HCT116 (cell line): ENCODE results near the gene ATP6AP1. TPM values are rescaled to one million over a fixed set of nuclear protein-coding genes. Genes with fewer than 3 reads are reported as not detected.

Experiments
- ATAC-seq: fragments of 200-7000 bp; cut with Tn5 transposase; 2 replicates; pipeline ENCODE4 v1.9.1; 2020; ENCODE audit warnings: mild to moderate bottlenecking, moderate library complexity
- BruUV-seq: library from RNA; stranded (reverse); fragments of 400-500 nt; replicated peaks from 2 replicates; lab custom pipeline; 2021; lab: Mats Ljungman, UMichigan
- CTCF ChIA-PET: fragments of 300-600 bp; sonication (Branson Sonifier 250); formaldehyde crosslinking; loops from one replicate; lab custom pipeline; 2021; ENCODE audit warnings: antibody characterized with exemption; lab: Charles Lee
- POLR2A ChIA-PET: fragments of 300-600, 350-600 bp; sonication (Branson Sonifier 250); formaldehyde crosslinking; loops from one replicate; lab custom pipeline; 2021; ENCODE audit warnings: antibody characterized with exemption; lab: Charles Lee
- RAD21 ChIA-PET, 2 experiments: fragments of 300-600 bp; sonication (Branson Sonifier 250); formaldehyde crosslinking; loops; one replicate each; lab custom pipeline; 2023; ENCODE audit warnings: low total read pairs in 2 of 2; ENCODE audit not compliant: uncharacterized antibody in 2 of 2, unreplicated experiment in 2 of 2, low non-redundant PET in 1 of 2; lab: Charles Lee
- DNase-seq: peaks from one replicate; pipeline ENCODE4 v3.0.0-alpha.2; 2010; ENCODE audit warnings: low read depth, low spot score
- H2AFZ ChIP-seq: fragments of 200-600 bp; shearing (Covaris generic), sonication (generic); 2 replicates; pipeline ENCODE4 v1.6.1; 2017; ENCODE audit warnings: low read depth, mixed run types, mixed read lengths, antibody characterized with exemption, low read length; ENCODE audit not compliant: poor library complexity, severe bottlenecking
- H3K27ac ChIP-seq: 2 replicates; pipeline ENCODE4 v1.5.1; 2012; ENCODE audit warnings: low read depth, low read length
- H3K27me3 ChIP-seq: fragments of 200-600 bp; sonication (generic); 2 replicates; pipeline ENCODE4 v1.6.1; 2016; ENCODE audit warnings: mixed run types, low read length, mixed read lengths; ENCODE audit not compliant: insufficient read depth
- H3K36me3 ChIP-seq, 2 experiments: fragments of 200-500 bp in 1 of 2; fragments of 200-600 bp in 1 of 2; sonication (Bioruptor generic) in 1 of 2; sonication (generic) in 1 of 2; 2 replicates each; pipeline versions ENCODE4 v1.5.1 to v1.6.1; 2014 to 2016; ENCODE audit warnings: low read length in 2 of 2, inconsistent platforms in 1 of 2, mixed read lengths in 1 of 2, mixed run types in 1 of 2; ENCODE audit not compliant: insufficient read depth in 2 of 2, control insufficient read depth in 1 of 2
- H3K4me1 ChIP-seq, 2 experiments: fragments of 200-600 bp in 1 of 2; sonication (generic) in 1 of 2; 2 replicates each; pipeline versions ENCODE4 v1.5.1 to v1.6.1; 2012 to 2017; ENCODE audit warnings: low read length in 2 of 2, inconsistent platforms in 1 of 2, mild to moderate bottlenecking in 1 of 2, mixed read lengths in 1 of 2, mixed run types in 1 of 2, moderate library complexity in 1 of 2; ENCODE audit not compliant: insufficient read depth in 2 of 2, control insufficient read depth in 1 of 2
- H3K4me2 ChIP-seq: fragments of 200-600 bp; sonication (generic); 2 replicates; pipeline ENCODE4 v1.6.1; 2017; ENCODE audit warnings: mixed run types, low read length, mixed read lengths
- H3K4me3 ChIP-seq, 2 experiments: fragments of 200-600 bp in 1 of 2; sonication (generic) in 1 of 2; replicated peaks in 1 of 2; 2 replicates each; pipeline ENCODE4 v1.5.1; 2011 to 2016; ENCODE audit warnings: low read length in 2 of 2, control low read depth in 1 of 2, low read depth in 1 of 2, mild to moderate bottlenecking in 1 of 2, mixed read lengths in 1 of 2, mixed run types in 1 of 2
- H3K79me2 ChIP-seq: fragments of 200-600 bp; sonication (generic); 2 replicates; pipeline ENCODE4 v1.6.1; 2017; ENCODE audit warnings: mild to moderate bottlenecking, mixed run types, low read length, moderate library complexity, mixed read lengths; ENCODE audit not compliant: insufficient read depth
- H3K9ac ChIP-seq: fragments of 200-600 bp; sonication (generic); 2 replicates; pipeline ENCODE4 v1.6.1; 2016; ENCODE audit warnings: low read length, mixed read lengths
- H3K9me2 ChIP-seq: fragments of 200-600 bp; sonication (generic), shearing (Covaris generic); 2 replicates; pipeline ENCODE4 v1.6.1; 2017; ENCODE audit warnings: mixed run types, mild to moderate bottlenecking, moderate library complexity; ENCODE audit not compliant: insufficient read depth
- H3K9me3 ChIP-seq, 2 experiments: fragments of 200-500 bp in 1 of 2; fragments of 200-600 bp in 1 of 2; sonication (Bioruptor generic) in 1 of 2; sonication (generic) in 1 of 2; 2 replicates each; pipeline ENCODE4 v1.6.1; 2014 to 2017; ENCODE audit warnings: low read length in 2 of 2, mixed read lengths in 2 of 2, inconsistent platforms in 1 of 2, low read depth in 1 of 2, mild to moderate bottlenecking in 1 of 2, mixed run types in 1 of 2, moderate library complexity in 1 of 2; ENCODE audit not compliant: control insufficient read depth in 1 of 2, insufficient read depth in 1 of 2
- H4K20me1 ChIP-seq: fragments of 200-600 bp; sonication (generic), shearing (Covaris generic); 2 replicates; pipeline ENCODE4 v1.6.1; 2017; ENCODE audit warnings: mixed run types, mild to moderate bottlenecking, moderate library complexity; ENCODE audit not compliant: insufficient read depth
- CEBPB ChIP-seq: IDR thresholded peaks from 2 replicates; pipeline ENCODE4 v1.6.1; 2012; ENCODE audit warnings: low read depth
- EGR1 ChIP-seq: IDR thresholded peaks from 2 replicates; pipeline ENCODE4 v1.6.1; 2012; ENCODE audit warnings: low read depth
- EZH2 ChIP-seq: fragments of 200-600 bp; sonication (generic); IDR thresholded peaks from 2 replicates; pipeline ENCODE4 v1.6.1; 2017; ENCODE audit warnings: antibody characterized with exemption, mixed run types
- FOSL1 ChIP-seq: IDR thresholded peaks from 2 replicates; pipeline ENCODE4 v1.6.1; 2012; ENCODE audit warnings: low read depth
- POLR2A ChIP-seq: IDR thresholded peaks from 2 replicates; pipeline ENCODE4 v1.7.0; 2011; ENCODE audit warnings: borderline replicate concordance; ENCODE audit not compliant: insufficient read depth, insufficient read length; ENCODE audit errors: extremely low read depth
- SIN3A ChIP-seq: IDR thresholded peaks from 2 replicates; pipeline ENCODE4 v1.6.1; 2012; ENCODE audit warnings: low read depth
- SRF ChIP-seq: IDR thresholded peaks from 2 replicates; pipeline ENCODE4 v1.6.1; 2012; ENCODE audit warnings: low read depth
- TCF7L2 ChIP-seq: IDR thresholded peaks from 2 replicates; pipeline ENCODE4 v1.7.0; 2011; ENCODE audit warnings: borderline replicate concordance, inconsistent platforms; ENCODE audit not compliant: insufficient read depth, insufficient read length; ENCODE audit errors: extremely low read depth
- intact Hi-C: fragments of 100-400 bp; cut with micrococcal nuclease; formaldehyde crosslinking; loops from 2 replicates; pipeline ENCODE4 v1.10.0; 2022
- total RNA-seq: library from RNA; stranded (reverse); gene quantifications from one replicate; pipeline ENCODE4 v1.2.1, GENCODE V29; 2021; ENCODE audit not compliant: unreplicated experiment
- TF ChIP-seq, protein P1 (sequence below): IDR thresholded peaks from 2 replicates; pipeline ENCODE4 v1.6.1; 2012; ENCODE audit warnings: low read depth

Gene ATP6AP1
- total RNA-seq, 1 experiment from 2014 or later, result 53.4 TPM

DNA sequence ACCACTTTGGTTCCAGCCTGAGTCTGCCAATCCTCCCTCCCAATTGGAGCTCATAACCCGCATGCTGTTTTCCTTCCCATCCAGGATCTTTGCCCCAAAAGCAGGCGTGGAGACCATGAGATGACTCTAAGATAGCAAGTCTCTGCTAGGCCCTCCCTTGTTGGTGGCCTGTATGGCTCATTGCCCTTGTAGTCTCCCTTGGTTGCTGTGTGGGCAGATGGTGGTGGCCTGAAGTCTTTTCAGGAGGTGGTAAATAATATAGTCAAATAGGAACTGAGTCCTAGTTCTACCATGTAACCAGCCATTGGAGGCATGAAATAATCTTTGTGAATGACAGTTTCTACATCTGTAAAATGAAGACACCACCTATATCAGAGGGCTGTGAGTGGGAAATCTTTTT is 1.2 kb downstream of the ATP6AP1 start:
- TSS peak; percentile 78 for BruUV-seq
- peaks cover 7% of the 10 kb centered on the region; the same call in 1 of the 2 replicates for H3K79me2 ChIP-seq
- H4K20me1 ChIP-seq, result no peaks in the 10 kb centered on the region
- H3K4me2 ChIP-seq, result peak overlapping the region; percentile 87
- no peaks in the 10 kb centered on the region for H3K36me3 ChIP-seq
- H3K9me2 ChIP-seq, result no peaks in the 10 kb centered on the region
- no peak overlapping the region for H2AFZ ChIP-seq
- DNase-seq (no peak), ATAC-seq (no peak)
- no peaks in the 10 kb centered on the region for H3K27me3 ChIP-seq
- ChIA-PET RAD21 (interaction anchor here in 1 of 2 experiments (1.3 kb wide), 1 partner anchor 19 kb away, joined by 5 read pairs; no protein-coding TSS in a partner anchor), POLR2A (no interaction called here), CTCF (no interaction called here)
- no peak overlapping the region for H3K9ac ChIP-seq
- TF ChIP-seq CEBPB, result no peak
- no peak for TF ChIP-seq SRF
- TF ChIP-seq EZH2, result no peak
- TF ChIP-seq POLR2A, result no peak
- TF ChIP-seq SIN3A, result no peak
- TF ChIP-seq TCF7L2, result no peak
- TF ChIP-seq, protein P1, sequence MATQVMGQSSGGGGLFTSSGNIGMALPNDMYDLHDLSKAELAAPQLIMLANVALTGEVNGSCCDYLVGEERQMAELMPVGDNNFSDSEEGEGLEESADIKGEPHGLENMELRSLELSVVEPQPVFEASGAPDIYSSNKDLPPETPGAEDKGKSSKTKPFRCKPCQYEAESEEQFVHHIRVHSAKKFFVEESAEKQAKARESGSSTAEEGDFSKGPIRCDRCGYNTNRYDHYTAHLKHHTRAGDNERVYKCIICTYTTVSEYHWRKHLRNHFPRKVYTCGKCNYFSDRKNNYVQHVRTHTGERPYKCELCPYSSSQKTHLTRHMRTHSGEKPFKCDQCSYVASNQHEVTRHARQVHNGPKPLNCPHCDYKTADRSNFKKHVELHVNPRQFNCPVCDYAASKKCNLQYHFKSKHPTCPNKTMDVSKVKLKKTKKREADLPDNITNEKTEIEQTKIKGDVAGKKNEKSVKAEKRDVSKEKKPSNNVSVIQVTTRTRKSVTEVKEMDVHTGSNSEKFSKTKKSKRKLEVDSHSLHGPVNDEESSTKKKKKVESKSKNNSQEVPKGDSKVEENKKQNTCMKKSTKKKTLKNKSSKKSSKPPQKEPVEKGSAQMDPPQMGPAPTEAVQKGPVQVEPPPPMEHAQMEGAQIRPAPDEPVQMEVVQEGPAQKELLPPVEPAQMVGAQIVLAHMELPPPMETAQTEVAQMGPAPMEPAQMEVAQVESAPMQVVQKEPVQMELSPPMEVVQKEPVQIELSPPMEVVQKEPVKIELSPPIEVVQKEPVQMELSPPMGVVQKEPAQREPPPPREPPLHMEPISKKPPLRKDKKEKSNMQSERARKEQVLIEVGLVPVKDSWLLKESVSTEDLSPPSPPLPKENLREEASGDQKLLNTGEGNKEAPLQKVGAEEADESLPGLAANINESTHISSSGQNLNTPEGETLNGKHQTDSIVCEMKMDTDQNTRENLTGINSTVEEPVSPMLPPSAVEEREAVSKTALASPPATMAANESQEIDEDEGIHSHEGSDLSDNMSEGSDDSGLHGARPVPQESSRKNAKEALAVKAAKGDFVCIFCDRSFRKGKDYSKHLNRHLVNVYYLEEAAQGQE, result no peak
- no peak for TF ChIP-seq EGR1
- no peak for TF ChIP-seq FOSL1
- no peak overlapping the region for H3K27ac ChIP-seq
- intact Hi-C loops, result no loop called here
- H3K4me1 ChIP-seq, result peaks cover 0 to 22% of the 10 kb centered on the region in 2 experiments; a peak in 2 of 4 replicates
- peak overlapping the region; percentile 54 to 69 for H3K4me3 ChIP-seq
- H3K9me3 ChIP-seq, result no peaks in the 10 kb centered on the region
